NCI-H2196 (cell line): ENCODE results near the gene GABBR2.

Source experiments
- DNase-seq: peaks from one replicate; lab custom pipeline; 2025; ENCODE audit not compliant: unreplicated experiment; lab: John Stamatoyannopoulos, UW

Gene GABBR2

DNA sequence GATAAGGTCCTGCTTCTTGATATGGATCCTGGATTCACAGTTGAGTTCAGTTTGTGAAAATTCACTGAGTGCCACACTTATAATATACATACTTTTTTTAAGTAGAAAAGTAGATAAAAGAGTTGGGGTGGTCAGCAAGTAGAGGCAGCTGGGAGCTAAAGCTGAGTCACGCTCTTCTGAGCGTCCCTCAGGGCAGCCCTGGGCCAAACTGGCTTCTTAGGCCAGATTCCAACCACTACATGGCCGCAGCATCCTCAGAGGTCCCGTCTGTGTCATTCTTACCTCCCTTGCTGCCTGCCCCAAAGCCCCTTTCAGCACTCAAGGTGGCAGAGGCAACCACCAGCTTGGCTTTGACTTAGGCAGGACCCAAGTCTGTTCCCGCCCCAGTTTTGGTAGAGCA is 329.9 kb downstream of the GABBR2 start:
- DNase-seq, result no peak

- no peak for DNase-seq
Measured at GRCh38 chr9:98378206-98378780, 330.4 kb downstream of the GABBR2 start.

DNA sequence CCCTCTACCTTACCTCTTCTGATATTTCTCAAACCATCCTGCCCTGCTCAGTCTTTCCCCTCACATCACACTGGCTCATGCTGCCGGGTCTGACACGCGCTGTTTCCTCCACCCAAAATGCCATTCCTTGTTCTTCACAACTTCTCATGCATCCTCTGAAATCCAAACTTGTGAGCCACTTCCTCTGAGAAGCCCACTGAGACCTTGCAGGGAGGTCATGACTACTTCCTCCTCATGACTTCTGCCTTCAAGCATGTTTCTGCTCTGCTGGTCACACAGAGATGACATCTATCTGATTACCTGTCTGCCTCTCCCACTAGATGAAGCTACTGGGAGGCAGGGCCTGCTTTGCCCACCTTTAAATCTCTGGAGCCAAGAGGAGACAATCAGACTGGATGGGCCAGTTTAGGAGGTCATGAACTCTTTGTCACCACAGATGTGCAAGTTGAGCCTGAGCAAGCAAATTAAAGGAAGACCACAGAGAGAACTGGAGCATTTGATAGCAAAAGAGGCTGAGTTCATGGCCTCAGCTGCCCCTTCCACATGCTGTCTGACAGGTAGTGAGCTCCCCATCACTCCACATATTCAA is 333.5 kb downstream of the GABBR2 start:
- no peak for DNase-seq

GRCh38 chr9:98374385-98375051 is 334.2 kb downstream of the GABBR2 start:
- DNase-seq, result no peak

DNA sequence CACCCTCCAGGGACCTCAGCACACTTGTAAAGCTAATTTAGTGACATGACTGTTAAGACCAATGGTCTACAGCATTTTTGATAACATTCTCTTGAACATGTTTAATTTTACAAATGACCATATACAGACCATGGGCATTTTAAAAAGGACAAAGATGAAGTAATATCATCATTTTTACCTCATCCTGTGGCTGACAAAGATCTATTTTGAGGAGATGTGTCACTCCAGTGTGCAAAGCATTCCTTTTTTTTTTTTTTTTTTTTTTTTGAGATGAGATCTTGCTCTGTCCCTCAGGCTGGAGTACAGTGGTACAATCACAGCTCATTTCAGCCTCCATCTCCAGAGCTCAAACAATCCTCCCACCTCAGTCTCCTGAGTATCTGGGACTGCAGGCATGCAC is 335.1 kb downstream of the GABBR2 start:
- DNase-seq, result no peak

GRCh38 chr9:98372077-98372836 is 336.5 kb downstream of the GABBR2 start:
- no peak for DNase-seq

DNA sequence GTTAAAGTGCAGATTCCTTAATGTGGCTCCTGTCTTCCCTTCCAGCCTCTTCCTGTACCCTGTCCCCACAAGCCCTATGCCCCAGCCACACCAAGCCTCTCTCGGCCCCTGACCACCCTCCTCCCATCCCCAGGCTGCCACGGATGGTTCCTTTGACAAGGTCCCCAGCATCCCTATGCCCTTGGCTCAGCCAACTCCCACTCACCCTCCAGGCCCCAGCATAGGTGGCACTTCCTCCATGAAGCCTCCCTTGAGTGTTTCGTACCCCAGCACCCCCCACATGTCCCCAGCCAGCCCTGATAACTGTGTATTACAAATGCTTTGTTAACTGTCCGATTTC is 337.8 kb downstream of the GABBR2 start:
- DNase-seq, result no peak

- DNase-seq, result no peak
Measured at GRCh38 chr9:98370300-98370975, 338.3 kb downstream of the GABBR2 start.

GRCh38 chr9:98369896-98370295 is 338.8 kb downstream of the GABBR2 start:
- DNase-seq, result no peak

GRCh38 chr9:98369471-98369870 is 339.3 kb downstream of the GABBR2 start:
- no peak for DNase-seq

- no peak for DNase-seq
Measured at GRCh38 chr9:98369066-98369425, 339.7 kb downstream of the GABBR2 start.

DNA sequence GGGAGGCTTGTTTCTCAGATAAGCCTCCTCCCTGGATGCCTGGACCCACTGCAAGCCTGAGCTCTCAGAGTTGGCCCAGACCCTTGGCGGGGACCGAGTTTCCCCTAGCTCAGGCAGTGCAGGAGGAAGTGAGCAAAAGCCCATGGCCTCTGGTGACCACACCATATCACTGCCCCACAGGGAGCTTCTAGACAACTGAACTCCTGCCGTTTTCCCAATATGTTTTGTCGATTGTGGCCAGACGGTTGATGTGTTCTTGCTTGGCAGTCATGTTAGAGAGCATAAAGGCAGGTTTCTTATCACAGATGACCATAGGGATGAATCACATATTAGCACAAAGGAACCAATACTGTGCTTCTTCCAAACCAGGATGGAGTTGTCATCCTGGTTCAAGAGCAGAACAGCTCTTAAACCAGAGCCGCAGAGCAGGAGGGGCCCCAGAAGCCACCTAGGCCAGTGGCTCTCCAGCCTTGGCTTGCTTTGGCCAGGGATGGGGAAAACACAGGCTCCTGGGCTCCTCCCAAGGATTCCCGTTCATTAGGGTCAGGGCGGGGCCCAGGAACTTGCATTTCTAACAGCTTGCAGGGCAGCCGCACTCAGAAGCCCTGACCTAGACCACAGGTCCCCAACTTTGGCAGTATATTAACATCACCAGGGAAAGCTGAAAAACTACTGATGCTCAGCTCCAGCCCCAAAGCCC is 340.2 kb downstream of the GABBR2 start:
- DNase-seq, result no peak

DNA sequence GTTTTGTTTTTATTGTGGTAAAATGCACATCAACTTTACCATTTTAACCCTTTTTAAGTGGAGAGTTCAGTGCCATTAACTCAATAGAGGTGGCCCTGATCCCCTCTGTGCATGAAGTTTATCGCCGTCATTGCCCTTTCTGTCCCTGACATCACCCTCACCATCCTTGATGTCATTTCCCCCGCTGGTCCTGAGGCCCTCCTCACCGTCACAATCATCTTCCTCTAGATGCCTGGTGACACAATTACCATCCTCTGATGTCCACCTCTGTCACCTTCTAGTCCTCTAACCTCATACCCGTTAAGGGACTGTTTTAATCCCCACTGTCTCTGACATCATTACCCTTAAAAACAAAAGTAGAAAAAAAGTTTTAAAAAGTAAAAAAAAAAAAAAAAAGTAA is 340.8 kb downstream of the GABBR2 start:
- no peak for DNase-seq

GRCh38 chr9:98367371-98367900 is 341.3 kb downstream of the GABBR2 start:
- DNase-seq, result no peak

- no peak for DNase-seq
Measured at GRCh38 chr9:98365781-98366180, 343.0 kb downstream of the GABBR2 start.

DNA sequence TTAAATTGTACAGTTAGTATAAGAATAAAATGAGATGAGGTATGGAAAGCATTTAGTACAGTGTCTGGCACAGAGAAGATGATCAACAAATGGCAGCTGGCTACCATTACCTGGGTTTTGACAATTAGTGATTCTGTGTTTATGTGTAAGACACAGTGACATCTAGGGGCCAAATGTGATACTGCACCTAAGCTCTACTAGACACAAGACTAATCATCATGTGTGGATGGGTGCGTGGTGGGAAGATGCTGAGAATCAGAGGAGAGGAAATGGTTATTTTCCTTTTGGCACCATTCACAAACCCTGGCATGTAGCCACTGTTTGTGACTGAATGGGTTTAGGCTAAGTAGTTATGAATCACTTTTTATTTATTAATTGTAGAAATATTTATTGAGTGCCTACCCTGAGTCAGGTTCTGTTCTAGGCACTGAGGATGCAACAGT is 343.5 kb downstream of the GABBR2 start:
- no peak for DNase-seq

DNA sequence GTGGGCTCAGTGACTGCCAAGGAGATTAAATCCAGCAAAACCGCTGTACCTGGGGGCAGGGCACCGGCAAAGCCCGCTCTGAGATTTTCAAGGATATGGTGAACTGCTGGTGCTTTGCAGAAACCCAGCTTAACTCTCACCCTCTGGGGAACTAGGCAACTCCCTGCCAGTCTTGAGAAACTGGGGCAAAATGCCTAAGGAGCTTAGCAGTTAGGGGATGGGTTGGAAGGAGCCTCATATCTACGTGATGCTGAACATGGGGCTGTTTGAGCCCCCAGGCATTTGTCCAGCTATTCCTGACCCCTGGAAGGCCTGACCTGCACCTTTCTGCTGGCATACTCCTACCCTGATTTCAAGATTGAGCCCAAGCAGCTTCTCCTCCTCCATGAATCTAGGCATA is 344.6 kb downstream of the GABBR2 start:
- DNase-seq, result no peak

DNA sequence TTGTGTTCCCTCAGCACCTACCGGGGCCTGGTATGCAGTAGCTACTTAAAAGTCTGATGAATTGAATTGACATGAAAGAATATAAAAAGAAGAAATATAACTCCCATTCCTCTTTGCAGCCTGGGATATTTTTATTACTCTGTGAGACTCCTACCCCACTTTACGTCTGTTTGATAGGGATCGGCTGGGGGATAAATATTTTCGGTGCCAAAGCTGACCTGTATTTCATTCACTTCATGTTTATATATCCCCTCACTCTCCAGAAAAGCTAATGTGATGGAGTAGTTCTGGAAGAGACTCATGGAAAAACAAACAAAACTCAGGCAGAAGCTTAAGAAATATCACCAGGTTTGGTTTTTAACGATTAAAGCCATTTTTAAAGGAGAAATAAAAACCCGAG is 345.1 kb downstream of the GABBR2 start:
- no peak for DNase-seq

DNA sequence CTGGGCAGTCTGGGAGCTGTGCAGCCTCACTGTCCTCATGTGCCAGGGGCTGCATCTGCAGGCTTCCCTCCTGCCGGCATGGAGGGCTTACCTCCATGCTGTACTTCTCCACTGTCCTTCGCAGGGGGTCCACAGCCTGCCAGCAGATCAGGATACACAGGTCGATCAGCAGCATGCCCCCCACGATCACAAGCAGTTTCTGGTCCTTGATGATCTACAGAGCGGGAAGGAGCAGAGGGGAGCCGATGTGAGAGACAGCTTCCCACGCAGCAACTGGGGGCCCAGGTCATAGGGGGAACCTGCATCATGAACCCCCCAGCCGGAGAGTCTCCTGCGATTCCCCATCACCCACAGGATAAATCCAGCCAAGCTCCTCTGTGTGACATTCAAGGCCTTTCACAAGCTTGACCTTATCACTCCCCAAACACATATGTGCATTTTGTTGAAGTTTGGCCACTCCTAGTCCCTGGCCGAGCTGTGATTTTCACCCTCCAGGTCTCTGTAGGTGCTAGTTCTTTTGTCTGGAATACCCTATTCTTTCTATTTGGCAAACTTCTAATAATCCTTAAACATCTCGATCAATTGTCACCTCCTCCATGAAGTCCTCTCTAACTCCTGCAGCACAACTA is 346.0 kb downstream of the GABBR2 start:
- no peak for DNase-seq

- DNase-seq, result no peak
Measured at GRCh38 chr9:98361645-98362044, 347.1 kb downstream of the GABBR2 start.
